Right lobe of liver (tissue), 6 donors: Measurements from ENCODE around the gene MAPRE2. TPM values are rescaled to one million over a fixed set of nuclear protein-coding genes. Genes with fewer than 3 reads are reported as not detected.

ENCODE experiments used
- ATAC-seq, 4 donors: fragments of 200-7000 bp; cut with Tn5 transposase; one replicate each; pipeline ENCODE4 v1.9.1; 2020; ENCODE audit warnings: mild to moderate bottlenecking in 4 of 4, moderate library complexity in 4 of 4
- DNase-seq, 3 donors: peaks; one replicate each; pipeline ENCODE4 v3.0.0-alpha.2; 2020
- H3K27ac ChIP-seq, 3 donors: fragments of 200-600 bp; one replicate each; pipeline ENCODE4 v1.8.0; 2022
- H3K27me3 ChIP-seq, 2 donors: fragments of 200-600 bp; one replicate each; pipeline ENCODE4 v1.8.0; 2022
- H3K36me3 ChIP-seq, 4 donors: fragments of 200-600 bp; sonication (generic) in 1 of 4; one replicate each; pipeline versions ENCODE4 v1.5.1 to v1.8.0; 2017 to 2022; ENCODE audit warnings: control low read depth in 1 of 4
- H3K4me1 ChIP-seq, 4 donors: fragments of 200-600 bp; sonication (generic) in 1 of 4; one replicate each; pipeline versions ENCODE4 v1.5.1 to v1.8.0; 2017 to 2022; ENCODE audit warnings: control low read depth in 1 of 4
- H3K4me3 ChIP-seq, 3 donors: fragments of 200-600 bp; one replicate each; pipeline ENCODE4 v1.8.0; 2022
- H3K9me3 ChIP-seq, 4 donors: fragments of 200-600 bp; sonication (generic) in 1 of 4; one replicate each; pipeline versions ENCODE4 v1.5.1 to v1.8.0; 2017 to 2022; ENCODE audit warnings: control low read depth in 1 of 4
- CTCF ChIP-seq, 4 donors: fragments of 200-600 bp in 3 of 4; fragments of 450-650 bp in 1 of 4; IDR thresholded peaks; one replicate each; pipeline versions ENCODE4 v1.5.1 to v1.8.0; 2016 to 2022; ENCODE audit warnings: antibody characterized with exemption in 4 of 4, mild to moderate bottlenecking in 2 of 4
- POLR2A ChIP-seq: fragments of 450-650 bp; IDR thresholded peaks from one replicate; pipeline ENCODE4 v1.6.1; 2017; ENCODE audit warnings: antibody characterized with exemption, mild to moderate bottlenecking
- WGBS: methylation state at CpG from one replicate; pipeline ENCODE4 v1.1.6; 2018; ENCODE audit warnings: low coverage, low lambda C conversion rate; ENCODE audit not compliant: insufficient coverage; ENCODE audit errors: missing lambda C conversion rate; 5-methylcytosine and 5-hydroxymethylcytosine counted together
- intact Hi-C, 2 donors: fragments of 100-400 bp; cut with DNase I; formaldehyde crosslinking; loops; one replicate each; pipeline versions ENCODE4 v1.11.2 to v1.14.1; 2022
- small RNA-seq, 2 experiments: library from RNA; depleted of rRNA; stranded (forward); fragments of <200 nt; gene quantifications; one replicate each; pipeline ENCODE3, GENCODE V24; 2016
- total RNA-seq, 6 experiments: library from RNA; depleted of rRNA in 2 of 6; stranded (reverse); fragments of >200 nt in 2 of 6; fragmentation: NEBNext Ultra II Directional in 3 of 6; extraction: Animal tissue kit (Norgen Biotek cat#: 25700) in 3 of 6; gene quantifications; one replicate each; pipeline versions ENCODE4 v1.1.0 to v1.2.4, GENCODE V29; 2016 to 2023
- donor health status: DM: no; HTN: yes; CAD: no.
- donor health status: DM: no; HTN: no; CAD: no.
- donor health status: DM: no; HTN: no; CAD: no.
- donor health status: DM: no; HTN: yes; CAD: no.
- donor health status: DM: no; HTN: yes; CAD: no.

MAPRE2 gene
- total RNA-seq, 6 experiments from 2014 or later: 17.0 to 25.9 (median 21.5) TPM

- DNase-seq (no peak), ATAC-seq (no peak)
- H3K4me1 ChIP-seq: no peaks in the 10 kb centered on the region
- 60% methylated on average over 4 of the region's 4 CpGs for whole genome bisulfite sequencing
- no peak overlapping the region for H3K4me3 ChIP-seq
- no peaks in the 10 kb centered on the region for H3K36me3 ChIP-seq
- intact Hi-C loops: no loop called here
- no peaks in the 10 kb centered on the region for H3K9me3 ChIP-seq
- no peak overlapping the region for H3K27ac ChIP-seq
- H3K27me3 ChIP-seq: no peaks in the 10 kb centered on the region
- TF ChIP-seq CTCF (IDR thresholded peaks at IDR 0.05) (no peak), POLR2A (no peak)
Observed at GRCh38 chr18:35190948-35191697, 149.9 kb downstream of the MAPRE2 start.

GRCh38 chr18:35191698-35192025 is 150.4 kb downstream of the MAPRE2 start:
- DNase-seq: no peak
- Histone ChIP-seq H3K27ac (no peak overlapping the region), H3K36me3 (no peaks in the 10 kb centered on the region), H3K9me3 (no peaks in the 10 kb centered on the region), H3K4me1 (no peaks in the 10 kb centered on the region), H3K27me3 (no peaks in the 10 kb centered on the region), H3K4me3 (no peak overlapping the region)
- no peak for TF ChIP-seq POLR2A
- no peak for TF ChIP-seq CTCF (IDR thresholded peaks at IDR 0.05)
- intact Hi-C loops: no loop called here
- 69% methylated on average over 5 of the region's 5 CpGs for WGBS
- no peak for ATAC-seq

- H3K27ac ChIP-seq: no peak overlapping the region
- DNase-seq (no peak), ATAC-seq (no peak)
- intact Hi-C loops: no loop called here
- no peaks in the 10 kb centered on the region for H3K36me3 ChIP-seq
- H3K27me3 ChIP-seq: no peaks in the 10 kb centered on the region
- H3K4me1 ChIP-seq: no peaks in the 10 kb centered on the region
- TF ChIP-seq POLR2A (no peak), CTCF (IDR thresholded peaks at IDR 0.05) (no peak)
- no peaks in the 10 kb centered on the region for H3K9me3 ChIP-seq
- no peak overlapping the region for H3K4me3 ChIP-seq
- WGBS: 91% methylated on average over 4 of the region's 4 CpGs
Observed at GRCh38 chr18:35192415-35192814, 151.2 kb downstream of the MAPRE2 start.

Small RNA genes lying within 50 kb of the gene (small RNA-seq; reads per million reads assigned to genes)
- 0 reads per million in 2 experiments for gene AC015967.2

Other genes starting within 250 kb of the MAPRE2 start
- 10 to 100 TPM in 4 of 6 experiments, 1 to 10 TPM in 2; 9.1 to 13.1 (median 10.9) TPM for gene ZNF397, start 199.6 kb downstream of the MAPRE2 start, total RNA-seq
- gene ZSCAN30, start 248.8 kb downstream of the MAPRE2 start, total RNA-seq: 1 to 10 TPM; 4.3 to 6.0 (median 5.0) TPM